Activated CD4-positive, alpha-beta T cell treated with anti-CD3 and anti-CD28 coated beads for 24 hours (primary cell): Measurements from ENCODE around the gene BTG1.
"Not testable (repeated sequence)": the region's sequence is repeated elsewhere in the genome, so short reads cannot be mapped to it uniquely, and the experiment has no call there.

Experiments used
- DNase-seq, 2 donors: peaks; one replicate each; pipeline ENCODE4 v3.0.0-alpha.2; 2020; ENCODE audit warnings: low read depth in 2 of 2

Gene BTG1

GRCh38 chr12:92149563-92149962 lies 3.9 kb upstream of the BTG1 start:
- DNase-seq, result no peak

- DNase-seq, result no peak
Measured at GRCh38 chr12:92147491-92147890, 1.8 kb upstream of the BTG1 start.

GRCh38 chr12:92146497-92147224 lies 1.0 kb upstream of the BTG1 start:
- DNase-seq, result no peak

GRCh38 chr12:92145481-92145730 lies 240 bp downstream of the BTG1 start:
- DNase-seq, result no peak

GRCh38 chr12:92144631-92145480 lies 790 bp downstream of the BTG1 start:
- DNase-seq, result peak; percentile 25 to 34

- peak; percentile 38 to 49 for DNase-seq
Measured at GRCh38 chr12:92143686-92144630, 1.7 kb downstream of the BTG1 start.

GRCh38 chr12:92143258-92143657 lies 2.4 kb downstream of the BTG1 start:
- DNase-seq, result no peak

GRCh38 chr12:92142251-92142926 lies 3.3 kb downstream of the BTG1 start:
- no peak for DNase-seq

GRCh38 chr12:92141591-92142121 lies 4.0 kb downstream of the BTG1 start:
- no peak for DNase-seq

GRCh38 chr12:92140896-92141536 lies 4.6 kb downstream of the BTG1 start:
- no peak for DNase-seq

- no peak for DNase-seq
Measured at GRCh38 chr12:92140156-92140555, 5.5 kb downstream of the BTG1 start.

- DNase-seq, result no peak
Measured at GRCh38 chr12:92139634-92140150, 6.0 kb downstream of the BTG1 start.

GRCh38 chr12:92138626-92139025 lies 7.0 kb downstream of the BTG1 start:
- DNase-seq, result no peak

- DNase-seq, result no peak
Measured at GRCh38 chr12:92138144-92138543, 7.5 kb downstream of the BTG1 start.

- DNase-seq, result no peak
Measured at GRCh38 chr12:92136965-92137721, 8.5 kb downstream of the BTG1 start.

- no peak for DNase-seq
Measured at GRCh38 chr12:92136026-92136730, 9.5 kb downstream of the BTG1 start.

- DNase-seq, result not testable (repeated sequence)
Measured at GRCh38 chr12:92135541-92135940, 10.1 kb downstream of the BTG1 start.

GRCh38 chr12:92134638-92135274 lies 10.9 kb downstream of the BTG1 start:
- no peak for DNase-seq
